ENCODE measurements around the gene CCDC12.
"Not testable (repeated sequence)": the region's sequence is repeated elsewhere in the genome, so short reads cannot be mapped to it uniquely, and the experiment has no call there.

The CCDC12 gene

GRCh38 chr3:46978985-46979944, 2.7 kb upstream of the CCDC12 start, which contains the start of gene NBEAL2:
NBEAL2 (plus strand) TSS chr3:46979666; CDS start chr3:46979862, 196 bp downstream.
- no peak for DNase-seq

- DNase-seq, result no peak
Measured at GRCh38 chr3:46978381-46978780, 1.8 kb upstream of the CCDC12 start.

DNA sequence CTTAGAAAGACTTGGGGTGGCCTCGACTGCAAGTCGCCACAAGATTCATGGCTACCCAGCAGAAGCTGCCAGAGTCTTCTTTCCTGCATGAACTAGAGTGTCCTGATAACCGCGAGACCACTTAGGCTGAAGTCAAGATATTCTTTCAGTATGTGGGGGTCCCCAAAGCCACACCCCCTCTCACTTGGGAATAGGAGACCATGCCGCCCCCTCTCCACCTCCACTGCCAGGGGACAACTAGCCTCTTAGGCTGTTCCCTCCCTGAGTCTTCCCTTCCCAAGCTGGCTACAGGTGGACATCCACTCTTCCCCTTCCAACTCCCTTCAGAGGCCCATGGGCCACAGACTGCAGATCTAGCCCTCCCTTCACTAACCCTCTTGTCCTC, 1.3 kb upstream of the CCDC12 start:
- DNase-seq, result no peak

- DNase-seq, result no peak
Measured at GRCh38 chr3:46974421-46975171, 1.9 kb downstream of the CCDC12 start.

DNA sequence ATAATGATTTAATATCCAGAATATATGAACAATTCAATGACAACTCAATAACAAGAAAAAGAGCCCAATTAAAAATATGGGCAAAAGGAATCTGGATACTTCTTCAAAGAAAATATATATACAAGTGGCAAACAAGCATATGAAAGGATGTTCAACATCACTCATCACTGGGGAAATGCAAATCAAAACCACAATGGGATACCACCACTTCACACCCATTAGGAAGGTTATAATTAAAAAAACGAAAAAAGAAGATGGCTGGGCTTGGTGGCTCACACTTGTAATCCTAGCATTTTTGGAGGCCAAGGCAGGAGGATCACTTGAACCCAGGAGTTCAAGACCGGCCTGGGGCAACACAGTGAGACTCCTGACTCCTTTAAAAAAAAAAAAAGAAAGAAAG, 4.1 kb downstream of the CCDC12 start:
- no peak for DNase-seq

- no peak for DNase-seq
Measured at GRCh38 chr3:46971742-46972141, 4.8 kb downstream of the CCDC12 start.

- no peak for DNase-seq
Measured at GRCh38 chr3:46971151-46971550, 5.4 kb downstream of the CCDC12 start.

DNA sequence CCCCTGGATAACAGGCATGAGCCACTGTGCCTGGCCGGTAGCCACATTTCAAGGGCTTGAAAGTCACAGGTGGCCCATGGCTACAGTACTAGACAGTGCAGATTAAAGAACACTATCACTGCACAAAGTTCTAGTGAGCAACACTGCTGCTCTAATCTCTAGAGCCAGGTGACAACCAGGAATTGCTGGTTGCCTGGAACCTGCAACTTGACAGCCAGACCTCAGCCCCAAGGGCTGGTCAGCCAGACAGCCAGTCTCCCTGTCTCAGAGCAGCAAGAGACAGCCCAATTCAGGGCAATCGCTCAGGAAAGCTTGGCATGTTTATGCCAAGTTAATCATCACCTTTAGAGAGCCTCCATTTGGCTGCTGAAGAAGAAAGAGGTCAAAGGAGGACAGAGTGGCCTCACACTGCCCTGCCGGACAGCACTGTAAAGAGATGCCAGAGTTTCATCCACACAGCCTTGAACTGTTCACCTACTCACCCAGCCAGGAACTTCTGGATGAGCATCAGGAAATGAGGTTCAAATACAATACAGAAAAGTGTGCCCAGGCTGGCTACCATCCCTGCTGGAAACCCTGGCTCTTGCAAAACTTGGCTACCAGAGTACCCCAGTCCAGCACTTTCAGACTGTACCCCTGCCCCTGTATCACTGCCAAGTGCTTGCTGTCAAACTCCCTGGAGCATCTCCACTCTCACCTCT, 6.0 kb downstream of the CCDC12 start:
- no peak for DNase-seq

- no peak for DNase-seq
Measured at GRCh38 chr3:46968783-46969428, 7.6 kb downstream of the CCDC12 start.

DNA sequence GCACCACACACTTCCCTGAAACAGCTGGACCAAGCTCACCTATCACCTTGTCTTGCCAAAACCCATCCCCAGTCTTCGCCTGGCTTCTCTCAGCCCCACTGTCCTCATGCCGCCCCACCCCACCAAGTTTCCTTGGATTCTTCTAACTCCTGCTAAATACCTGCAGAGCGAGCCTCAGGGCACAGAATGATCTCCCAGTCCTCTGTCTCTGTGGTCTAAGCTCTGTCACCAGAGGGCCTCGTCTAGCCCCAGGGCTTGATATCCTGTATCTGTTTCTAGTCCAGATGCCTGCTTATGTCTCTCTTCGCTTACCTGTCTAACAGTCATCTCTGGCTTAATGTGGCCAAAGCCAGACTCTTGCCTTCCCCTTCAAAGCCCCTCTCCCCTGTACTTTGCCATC, 9.7 kb downstream of the CCDC12 start:
- DNase-seq, result no peak

- DNase-seq, result no peak
Measured at GRCh38 chr3:46965151-46965550, 11.4 kb downstream of the CCDC12 start.

- DNase-seq, result not testable (repeated sequence)
Measured at GRCh38 chr3:46964038-46964590, 12.4 kb downstream of the CCDC12 start.

DNA sequence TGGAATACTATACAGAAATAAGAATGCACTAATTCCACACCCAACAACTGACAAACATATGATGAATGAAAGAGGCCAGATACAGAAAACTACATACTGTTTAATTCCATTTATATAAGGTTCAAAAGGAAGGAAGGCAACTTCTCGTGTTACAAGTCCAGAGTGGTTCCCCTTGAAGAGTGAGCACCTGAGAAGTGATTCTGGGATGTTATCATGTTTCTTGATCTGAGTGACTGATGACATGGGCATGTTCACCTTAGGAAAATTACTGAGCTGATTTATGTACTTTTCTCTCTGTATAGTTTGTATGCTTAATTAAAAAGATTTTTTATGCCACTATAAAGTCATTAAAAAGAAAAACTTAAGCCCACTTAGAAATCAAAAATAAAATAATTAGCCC, 13.6 kb downstream of the CCDC12 start:
- DNase-seq, result no peak

DNA sequence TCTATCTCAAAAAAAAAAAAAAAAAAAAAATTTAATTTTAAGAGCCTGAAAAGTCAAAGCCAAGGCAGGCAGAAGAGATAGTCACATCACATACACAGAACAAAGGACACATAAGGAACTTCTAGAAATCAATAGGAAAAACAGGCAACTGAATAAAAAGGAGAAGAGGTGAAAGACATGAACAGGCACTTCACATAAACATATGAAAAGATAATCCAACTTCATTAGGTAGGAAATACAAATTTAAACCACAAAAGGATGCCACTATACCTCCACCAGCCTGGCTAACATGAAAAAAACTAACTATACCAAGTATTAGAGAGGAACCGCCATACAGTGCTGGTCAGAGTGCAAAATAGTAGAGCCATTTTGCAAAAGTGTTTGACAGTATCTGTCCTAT, 14.1 kb downstream of the CCDC12 start:
- no peak for DNase-seq

- no peak for DNase-seq
Measured at GRCh38 chr3:46960835-46961234, 15.7 kb downstream of the CCDC12 start.

DNA sequence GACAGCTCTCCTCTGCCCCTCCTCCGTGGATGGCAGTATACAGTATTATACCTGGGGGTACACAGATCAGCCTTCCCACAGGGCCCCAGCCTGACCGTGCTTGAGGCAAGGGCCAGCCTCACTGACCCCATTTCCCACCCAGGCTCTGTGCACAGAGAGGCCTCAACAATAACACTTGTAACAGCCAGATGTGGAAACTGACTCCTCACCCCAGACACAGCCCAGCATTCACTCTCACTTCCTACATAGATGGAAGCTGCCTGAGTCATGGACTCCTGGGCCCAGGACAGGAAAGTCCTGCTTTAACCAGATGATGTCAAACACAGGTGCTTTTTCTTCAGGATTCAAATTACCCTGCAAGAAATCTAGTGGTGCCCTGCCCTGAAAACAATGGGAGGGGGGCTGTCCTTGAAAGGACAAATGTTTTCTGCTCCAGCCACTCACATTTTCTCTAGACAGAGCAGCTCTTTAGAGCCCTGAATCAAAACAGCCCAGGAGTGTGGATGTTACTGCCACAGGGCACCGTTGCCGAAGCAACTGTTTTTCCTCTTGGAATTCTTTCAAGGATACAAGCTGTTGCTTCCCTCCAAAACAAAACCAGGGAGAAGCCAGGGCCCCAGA, 16.4 kb downstream of the CCDC12 start:
- DNase-seq, result no peak

DNA sequence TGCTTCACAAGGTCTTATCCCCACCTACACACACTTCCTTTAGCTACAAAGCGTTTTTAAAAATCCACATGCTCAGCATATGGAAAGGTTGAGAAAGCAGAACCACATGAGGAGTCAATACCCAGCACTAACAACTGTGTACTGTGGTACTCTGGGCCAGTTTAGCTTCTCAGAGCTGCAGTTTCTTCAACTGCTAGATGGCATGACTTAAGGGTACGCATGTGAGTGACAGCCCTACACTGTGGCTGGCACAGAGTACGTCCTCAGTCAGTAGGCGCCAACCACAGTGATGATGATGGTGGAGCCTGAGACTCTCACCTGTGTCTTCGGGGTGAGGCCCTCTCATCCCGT, 17.4 kb downstream of the CCDC12 start:
- DNase-seq, result no peak

GRCh38 chr3:46958467-46959160, 17.9 kb downstream of the CCDC12 start:
- DNase-seq, result no peak

GRCh38 chr3:46957092-46957820, 19.3 kb downstream of the CCDC12 start:
- no peak for DNase-seq

- DNase-seq, result no peak
Measured at GRCh38 chr3:46955801-46956259, 20.7 kb downstream of the CCDC12 start.

DNA sequence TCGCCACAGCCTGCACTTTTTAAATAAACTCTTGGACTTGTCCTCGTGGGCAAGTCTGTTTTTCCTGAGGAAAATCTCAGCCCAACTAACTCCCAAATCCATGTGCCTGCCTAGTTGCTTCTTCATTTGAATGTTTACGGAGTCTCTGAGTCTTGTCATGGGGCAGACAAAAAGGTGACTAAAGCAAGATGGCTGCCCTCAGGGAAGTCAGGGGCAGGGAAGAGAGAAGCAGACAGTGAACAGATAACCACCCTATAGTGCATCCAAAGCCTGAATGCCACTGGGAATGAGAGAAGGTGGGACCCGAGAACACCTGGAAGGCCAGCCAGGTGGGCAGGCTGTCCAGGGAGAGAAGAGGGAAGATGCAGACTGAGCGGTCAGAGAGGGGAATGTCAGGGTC, 21.4 kb downstream of the CCDC12 start:
- no peak for DNase-seq
